Ectodermal cell (in vitro differentiated cells): ENCODE results near the gene NEO1.

ENCODE experiments used
- H3K27ac ChIP-seq: 2 replicates; pipeline ENCODE4 v1.7.0; 2013; ENCODE audit warnings: mild to moderate bottlenecking, low read depth, low read length; ENCODE audit not compliant: insufficient read depth, poor library complexity, severe bottlenecking
- H3K27me3 ChIP-seq: 2 replicates; pipeline ENCODE4 v1.7.0; 2013; ENCODE audit warnings: mild to moderate bottlenecking, low read length; ENCODE audit not compliant: insufficient read depth, control insufficient read depth, poor library complexity, severe bottlenecking
- H3K36me3 ChIP-seq: one replicate; pipeline ENCODE4 v1.7.0; 2013; ENCODE audit warnings: low read length; ENCODE audit not compliant: control insufficient read depth, insufficient read depth
- H3K4me1 ChIP-seq: one replicate; pipeline ENCODE4 v1.7.0; 2013; ENCODE audit warnings: low read length; ENCODE audit not compliant: control insufficient read depth, insufficient read depth
- H3K4me3 ChIP-seq: 2 replicates; pipeline ENCODE4 v1.7.0; 2013; ENCODE audit warnings: low read depth, low read length, control low read depth; ENCODE audit not compliant: insufficient read depth
- H3K9me3 ChIP-seq: 2 replicates; pipeline ENCODE4 v1.7.0; 2013; ENCODE audit warnings: mild to moderate bottlenecking, low read length, moderate library complexity; ENCODE audit not compliant: control insufficient read depth
- WGBS, 2 experiments: methylation state at CpG; one replicate each; pipeline ENCODE4 v1.1.7; 2013; ENCODE audit warnings: missing lambda C conversion rate in 2 of 2; 5-methylcytosine and 5-hydroxymethylcytosine counted together

The NEO1 gene

DNA sequence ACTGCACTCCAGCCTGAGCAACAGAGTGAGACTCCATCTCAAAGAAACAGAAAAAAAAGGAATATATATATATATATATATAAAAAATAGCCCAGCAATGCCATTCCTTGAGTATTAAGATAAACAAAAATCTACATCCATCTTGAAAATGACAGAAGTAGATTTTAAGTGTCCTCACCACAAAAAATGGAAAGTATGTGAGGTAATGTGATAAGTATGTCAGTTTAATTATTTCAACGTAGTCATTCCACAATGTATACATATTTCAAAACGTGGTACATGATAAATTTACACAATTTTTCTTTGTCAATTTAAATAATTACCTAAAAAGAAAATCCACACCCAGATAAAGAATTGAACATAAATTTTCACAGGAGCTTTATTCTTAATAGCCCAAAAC lies 261.6 kb downstream of the NEO1 start:
- peaks cover 11% of the 10 kb centered on the region for H3K4me1 ChIP-seq
- WGBS, 2 experiments: 88% methylated on average over 2 of the region's 2 CpGs; no CpG with 5 or more reads in 1 of the 2 experiments
- no peak overlapping the region for H3K27ac ChIP-seq
- no peaks in the 10 kb centered on the region for H3K27me3 ChIP-seq
- no peaks in the 10 kb centered on the region for H3K36me3 ChIP-seq
- no peak overlapping the region for H3K4me3 ChIP-seq
- no peaks in the 10 kb centered on the region for H3K9me3 ChIP-seq

GRCh38 chr15:73317651-73318462 lies 265.6 kb downstream of the NEO1 start:
- Histone ChIP-seq H3K9me3 (no peaks in the 10 kb centered on the region), H3K4me3 (no peak overlapping the region), H3K27ac (no peak overlapping the region), H3K36me3 (no peaks in the 10 kb centered on the region), H3K4me1 (peaks cover 11% of the 10 kb centered on the region), H3K27me3 (no peaks in the 10 kb centered on the region)
- WGBS, 2 experiments: 75 to 77% methylated on average over 16 of the region's 16 CpGs

DNA sequence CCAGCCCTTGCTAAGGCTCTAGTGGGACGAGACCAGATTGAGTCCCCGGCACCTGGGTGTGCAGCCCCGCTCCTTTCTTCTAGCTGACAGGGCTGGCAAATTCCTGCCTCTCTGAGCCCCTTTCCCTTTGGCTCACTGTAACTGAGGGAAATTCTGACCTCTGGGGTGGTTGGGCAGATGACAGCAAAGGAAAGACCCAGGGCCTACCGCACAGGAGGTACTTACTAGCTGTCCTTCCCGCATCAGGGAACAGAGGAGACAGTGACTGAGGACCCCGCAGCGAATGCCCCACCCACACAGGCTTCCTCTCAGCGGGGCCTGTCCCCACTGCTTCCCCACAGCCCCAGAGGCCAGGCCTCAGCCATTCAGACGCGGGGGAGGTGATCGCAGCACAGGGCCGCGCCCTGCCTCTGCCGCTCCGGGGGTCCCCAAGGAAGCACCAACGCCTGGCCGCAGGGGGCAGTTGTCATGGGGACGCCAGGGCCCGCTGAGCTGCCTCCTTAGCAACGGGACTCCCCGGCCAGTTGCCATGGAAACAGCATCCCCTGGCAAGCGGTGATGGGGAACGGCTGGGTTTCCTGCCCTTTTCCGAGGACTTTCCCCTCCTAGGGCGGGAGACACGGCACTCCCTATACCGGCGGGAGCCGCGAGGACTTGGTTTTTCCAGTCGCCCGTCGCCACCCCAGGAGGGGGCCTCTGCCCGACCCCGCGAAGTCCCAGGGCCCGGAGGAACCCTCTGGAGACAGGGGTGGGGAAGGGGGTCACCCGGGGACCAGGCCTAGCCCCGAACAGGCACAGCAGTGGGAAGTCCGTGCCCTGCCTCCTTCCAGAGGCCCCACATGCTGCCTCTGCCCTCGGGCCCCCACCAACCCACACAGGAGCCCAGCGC lies 266.4 kb downstream of the NEO1 start:
- Histone ChIP-seq H3K4me1 (peaks cover 11% of the 10 kb centered on the region), H3K9me3 (no peaks in the 10 kb centered on the region), H3K27me3 (no peaks in the 10 kb centered on the region), H3K36me3 (no peaks in the 10 kb centered on the region), H3K27ac (no peak overlapping the region), H3K4me3 (no peak overlapping the region)
- WGBS, 2 experiments: 17 to 19% methylated on average over 42 of the region's 42 CpGs

- no peaks in the 10 kb centered on the region for H3K9me3 ChIP-seq
- H3K27me3 ChIP-seq: no peaks in the 10 kb centered on the region
- H3K4me3 ChIP-seq: no peak overlapping the region
- no peaks in the 10 kb centered on the region for H3K36me3 ChIP-seq
- no peak overlapping the region for H3K27ac ChIP-seq
- WGBS, 2 experiments: 86 to 87% methylated on average over 8 of the region's 8 CpGs
- peaks cover 11% of the 10 kb centered on the region for H3K4me1 ChIP-seq
Observed at GRCh38 chr15:73319460-73320245, 267.4 kb downstream of the NEO1 start.

DNA sequence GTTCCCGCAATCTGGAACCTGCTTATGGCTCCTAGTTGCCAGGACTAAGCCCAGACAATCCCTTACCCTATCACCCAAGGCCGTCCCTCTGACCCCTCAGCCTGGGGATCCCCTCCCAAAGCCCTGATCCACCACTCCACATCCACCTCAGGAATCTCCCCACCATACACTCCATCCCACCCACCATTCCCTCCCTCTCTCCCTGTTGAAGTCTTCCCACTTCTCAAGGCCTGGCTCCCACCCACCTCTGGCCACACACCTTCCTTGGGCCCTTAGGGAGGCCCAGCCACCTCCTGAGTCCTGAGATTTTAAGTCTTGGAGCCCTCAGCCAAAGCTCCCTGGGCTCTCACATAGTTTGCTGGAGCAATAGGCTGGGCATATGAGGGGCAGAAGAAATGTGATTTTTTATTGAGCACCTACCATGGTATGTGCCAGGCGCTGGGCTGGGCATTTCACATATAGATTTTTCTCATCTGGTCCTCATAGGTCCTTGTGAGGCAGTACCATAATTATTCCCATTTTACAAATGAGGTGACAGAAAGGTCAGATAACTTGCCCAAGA lies 268.4 kb downstream of the NEO1 start:
- no peak overlapping the region for H3K4me3 ChIP-seq
- no peaks in the 10 kb centered on the region for H3K36me3 ChIP-seq
- H3K9me3 ChIP-seq: no peaks in the 10 kb centered on the region
- no peak overlapping the region for H3K27ac ChIP-seq
- peaks cover 11% of the 10 kb centered on the region for H3K4me1 ChIP-seq
- WGBS, 2 experiments: 92 to 93% methylated on average over 3 of the region's 3 CpGs
- no peaks in the 10 kb centered on the region for H3K27me3 ChIP-seq

GRCh38 chr15:73321496-73322450 lies 269.5 kb downstream of the NEO1 start:
- peaks cover 11% of the 10 kb centered on the region for H3K4me1 ChIP-seq
- no peak overlapping the region for H3K4me3 ChIP-seq
- H3K27ac ChIP-seq: no peak overlapping the region
- H3K9me3 ChIP-seq: no peaks in the 10 kb centered on the region
- no peaks in the 10 kb centered on the region for H3K36me3 ChIP-seq
- H3K27me3 ChIP-seq: no peaks in the 10 kb centered on the region
- WGBS, 2 experiments: 85 to 86% methylated on average over 17 of the region's 17 CpGs

- no peaks in the 10 kb centered on the region for H3K27me3 ChIP-seq
- 94 to 96% methylated on average over 38 of the region's 38 CpGs for WGBS, 2 experiments
Observed at GRCh38 chr15:73322665-73323373, 270.6 kb downstream of the NEO1 start.

GRCh38 chr15:73323374-73323955 lies 271.2 kb downstream of the NEO1 start:
- WGBS, 2 experiments: 96 to 97% methylated on average over 30 of the region's 30 CpGs
- no peaks in the 10 kb centered on the region for H3K36me3 ChIP-seq
- peaks cover 3% of the 10 kb centered on the region for H3K4me1 ChIP-seq
- no peak overlapping the region for H3K4me3 ChIP-seq
- no peaks in the 10 kb centered on the region for H3K9me3 ChIP-seq
- no peak overlapping the region for H3K27ac ChIP-seq
- H3K27me3 ChIP-seq: no peaks in the 10 kb centered on the region

More at GRCh38 chr15:73322665-73323373, 270.6 kb downstream of the NEO1 start:
- Histone ChIP-seq H3K27ac (no peak overlapping the region), H3K36me3 (no peaks in the 10 kb centered on the region), H3K4me3 (no peak overlapping the region), H3K4me1 (peaks cover 10% of the 10 kb centered on the region), H3K9me3 (no peaks in the 10 kb centered on the region)
